ENCODE measurements around the gene SLC44A1.

SLC44A1 gene

GRCh38 chr9:105396901-105397300, 152.4 kb downstream of the SLC44A1 start:
- ATAC-seq (replicated peaks; ENCODE audit: extremely low read depth, poor library complexity, severe bottlenecking) (no peak), DNase-seq (ENCODE audit: low spot score in 2 of 2) (no peak)
- peaks cover 54% of the 10 kb centered on the region for H3K27me3 Mint-ChIP-seq
- H3K4me3 Mint-ChIP-seq: no peak overlapping the region
- H3K36me3 Mint-ChIP-seq (ENCODE audit: insufficient read depth): no peaks in the 10 kb centered on the region
- no peaks in the 10 kb centered on the region for H3K9me3 Mint-ChIP-seq
- H3K4me1 Mint-ChIP-seq: no peaks in the 10 kb centered on the region
- no peak overlapping the region for H3K27ac Mint-ChIP-seq (ENCODE audit: low read depth)

DNA sequence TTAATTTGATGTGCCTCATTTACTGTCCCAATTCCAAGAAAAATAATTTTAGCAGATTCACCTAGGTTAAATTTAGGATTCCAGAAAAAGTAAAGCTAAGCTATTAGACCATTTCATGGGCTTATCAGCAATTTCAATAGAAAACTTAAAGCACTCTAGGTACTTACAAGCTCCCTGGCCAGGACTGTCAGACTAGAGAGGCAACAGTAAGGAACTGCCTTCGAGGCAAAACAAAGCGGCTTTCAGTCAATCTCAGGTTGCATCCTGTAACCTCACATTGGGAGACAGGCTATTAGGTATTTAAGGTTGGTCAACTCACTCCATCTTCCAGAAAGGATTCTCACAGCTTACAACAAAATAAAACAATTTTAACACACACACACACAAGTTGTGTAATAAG, 154.7 kb downstream of the SLC44A1 start:
- H3K36me3 Mint-ChIP-seq (ENCODE audit: insufficient read depth): no peaks in the 10 kb centered on the region
- no peak overlapping the region for H3K27ac Mint-ChIP-seq (ENCODE audit: low read depth)
- no peak overlapping the region for H3K4me3 Mint-ChIP-seq
- ATAC-seq (replicated peaks; ENCODE audit: extremely low read depth, poor library complexity, severe bottlenecking): no peak
- peaks cover 9% of the 10 kb centered on the region for H3K4me1 Mint-ChIP-seq
- H3K27me3 Mint-ChIP-seq: peaks cover 77% of the 10 kb centered on the region
- no peak for DNase-seq (ENCODE audit: low spot score in 2 of 2)
- no peaks in the 10 kb centered on the region for H3K9me3 Mint-ChIP-seq

DNA sequence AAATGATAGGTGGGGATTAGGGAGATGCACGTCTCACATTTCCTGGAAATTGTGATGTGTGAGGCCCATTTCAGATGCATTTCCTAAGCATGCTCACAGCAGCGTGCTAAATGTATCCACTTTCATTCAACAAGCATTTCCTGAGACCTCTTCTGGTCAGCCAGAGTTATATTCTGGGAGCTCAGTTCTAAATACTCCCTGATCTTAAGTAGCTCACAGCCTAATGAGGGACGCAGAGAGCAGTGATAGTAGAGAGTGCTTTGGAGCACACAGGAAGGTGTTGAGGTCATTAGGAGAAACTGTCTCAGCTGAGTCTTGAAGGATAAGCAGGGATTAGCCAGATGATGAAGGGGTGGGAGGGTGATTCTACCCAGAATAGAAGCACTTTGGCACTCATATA, 157.2 kb downstream of the SLC44A1 start:
- peaks cover under 1% of the 10 kb centered on the region for H3K9me3 Mint-ChIP-seq
- H3K4me3 Mint-ChIP-seq: no peak overlapping the region
- peaks cover 69% of the 10 kb centered on the region for H3K27me3 Mint-ChIP-seq
- H3K36me3 Mint-ChIP-seq (ENCODE audit: insufficient read depth): peaks cover 7% of the 10 kb centered on the region
- H3K27ac Mint-ChIP-seq (ENCODE audit: low read depth): no peak overlapping the region
- ATAC-seq (replicated peaks; ENCODE audit: extremely low read depth, poor library complexity, severe bottlenecking) (no peak), DNase-seq (ENCODE audit: low spot score in 2 of 2) (no peak)
- peaks cover 27% of the 10 kb centered on the region for H3K4me1 Mint-ChIP-seq

DNA sequence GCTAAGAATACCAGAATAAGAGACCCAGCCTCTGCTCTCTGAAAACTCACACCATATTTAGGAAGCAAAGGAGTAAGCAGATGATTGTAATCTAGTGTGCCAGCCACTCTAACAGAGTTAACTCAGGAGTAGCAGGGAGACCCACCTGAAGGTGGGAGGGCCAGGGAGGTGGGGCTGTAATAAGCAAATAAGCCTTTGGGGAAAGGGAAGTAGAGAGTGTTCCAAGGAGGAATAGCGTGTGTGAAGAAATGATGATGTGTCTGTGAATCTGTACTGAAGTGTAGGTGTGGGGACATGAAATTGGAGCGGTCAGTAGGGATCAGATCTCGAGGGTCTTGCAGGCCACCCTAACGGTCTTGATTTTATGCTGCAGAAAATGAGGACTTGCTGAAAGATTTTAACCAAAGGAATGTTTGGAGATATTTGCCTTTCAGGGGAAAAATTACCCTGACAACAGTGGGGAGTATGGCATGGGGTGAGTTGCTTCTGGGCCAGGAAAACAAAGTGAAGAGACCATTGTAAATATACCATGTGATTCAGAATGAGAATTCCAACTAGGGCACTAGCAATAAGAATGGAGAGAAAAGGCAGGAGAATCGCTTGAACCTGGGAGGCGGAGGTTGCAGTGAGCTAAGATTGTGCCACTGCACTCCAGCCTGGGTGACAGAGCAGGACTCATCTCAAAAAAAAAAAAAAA, 159.2 kb downstream of the SLC44A1 start:
- DNase-seq (ENCODE audit: low spot score in 2 of 2) (no peak), ATAC-seq (replicated peaks; ENCODE audit: extremely low read depth, poor library complexity, severe bottlenecking) (no peak)
- H3K27me3 Mint-ChIP-seq: peaks cover 62% of the 10 kb centered on the region
- H3K36me3 Mint-ChIP-seq (ENCODE audit: insufficient read depth): peaks cover 7% of the 10 kb centered on the region
- H3K4me1 Mint-ChIP-seq: peaks cover 34% of the 10 kb centered on the region
- H3K4me3 Mint-ChIP-seq: no peak overlapping the region
- H3K9me3 Mint-ChIP-seq: peaks cover 6% of the 10 kb centered on the region
- H3K27ac Mint-ChIP-seq (ENCODE audit: low read depth): no peak overlapping the region

DNA sequence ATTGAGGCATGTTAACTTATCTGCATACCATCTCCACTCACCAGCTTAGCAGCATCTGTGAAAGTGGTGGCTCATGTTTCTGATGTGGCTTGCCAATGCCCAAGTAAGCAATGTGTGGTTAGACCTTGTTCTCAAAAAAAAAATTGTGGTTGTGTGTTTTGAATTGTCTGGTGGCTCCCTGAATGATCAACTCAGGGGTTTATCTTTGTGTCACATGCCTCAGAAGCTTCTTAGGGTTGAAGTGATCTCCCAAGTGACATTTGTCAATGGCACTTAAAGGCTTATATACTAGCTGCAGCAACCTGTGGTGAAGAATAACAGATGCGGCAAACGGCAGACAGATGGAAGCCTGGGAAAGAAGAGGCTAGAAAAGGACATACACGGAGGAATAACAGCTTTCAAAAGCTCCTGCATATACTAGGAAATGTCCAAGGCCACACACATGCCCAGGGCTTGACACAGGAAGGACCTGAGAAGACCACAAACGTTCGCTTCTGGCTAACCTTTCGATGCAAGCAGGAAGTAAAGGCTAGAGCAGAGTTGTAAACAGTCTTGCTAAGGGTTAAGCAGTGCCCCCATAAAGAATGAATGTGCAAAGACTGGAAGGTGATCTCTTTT, 161.2 kb downstream of the SLC44A1 start:
- Mint-ChIP-seq H3K4me3 (peak overlapping the region; percentile 63), H3K4me1 (peaks cover 34% of the 10 kb centered on the region), H3K36me3 (ENCODE audit: insufficient read depth) (peaks cover 7% of the 10 kb centered on the region), H3K27me3 (peaks cover 70% of the 10 kb centered on the region), H3K27ac (ENCODE audit: low read depth) (peak overlapping the region; percentile 72), H3K9me3 (peaks cover 6% of the 10 kb centered on the region)
- DNase-seq (ENCODE audit: low spot score in 2 of 2): peak; percentile 22 to 68
- ATAC-seq (replicated peaks; ENCODE audit: extremely low read depth, poor library complexity, severe bottlenecking): peak; percentile 93

DNA sequence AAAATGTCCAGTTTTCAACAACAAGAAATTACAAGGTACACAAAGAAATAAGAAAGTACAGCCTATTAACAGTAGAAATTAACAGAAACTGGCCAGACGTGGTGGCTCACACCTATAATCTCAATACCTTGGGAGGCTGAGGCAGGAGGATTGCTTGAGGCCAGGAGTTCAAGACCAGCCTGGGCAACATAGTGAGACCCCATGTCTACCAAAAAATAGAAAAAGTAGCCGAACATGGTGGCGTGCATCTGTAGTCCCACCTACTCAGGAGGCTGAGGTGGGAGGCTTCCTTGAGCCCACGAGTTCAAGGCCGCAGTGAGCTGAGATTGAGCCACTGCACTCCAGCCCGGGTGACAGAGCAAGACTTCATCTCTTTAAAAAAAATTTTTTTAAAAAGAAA, 161.9 kb downstream of the SLC44A1 start:
- ATAC-seq (replicated peaks; ENCODE audit: extremely low read depth, poor library complexity, severe bottlenecking) (no peak), DNase-seq (ENCODE audit: low spot score in 2 of 2) (no peak)
- Mint-ChIP-seq H3K27ac (ENCODE audit: low read depth) (no peak overlapping the region), H3K27me3 (peaks cover 71% of the 10 kb centered on the region), H3K9me3 (peaks cover 6% of the 10 kb centered on the region), H3K4me1 (peaks cover 34% of the 10 kb centered on the region), H3K36me3 (ENCODE audit: insufficient read depth) (peaks cover 7% of the 10 kb centered on the region), H3K4me3 (peak overlapping the region; percentile 63)

- no peak for ATAC-seq (replicated peaks; ENCODE audit: extremely low read depth, poor library complexity, severe bottlenecking)
- Mint-ChIP-seq H3K4me1 (peaks cover 7% of the 10 kb centered on the region), H3K36me3 (ENCODE audit: insufficient read depth) (peaks cover 5% of the 10 kb centered on the region), H3K9me3 (no peaks in the 10 kb centered on the region), H3K27ac (ENCODE audit: low read depth) (no peak overlapping the region), H3K27me3 (peaks cover 64% of the 10 kb centered on the region), H3K4me3 (no peak overlapping the region)
- DNase-seq (ENCODE audit: low spot score in 2 of 2): no peak
Measured at GRCh38 chr9:105413525-105413924, 169.1 kb downstream of the SLC44A1 start.

GRCh38 chr9:105414947-105415661, 170.7 kb downstream of the SLC44A1 start:
- Mint-ChIP-seq H3K4me1 (peaks cover 7% of the 10 kb centered on the region), H3K27ac (ENCODE audit: low read depth) (no peak overlapping the region), H3K36me3 (ENCODE audit: insufficient read depth) (peaks cover 5% of the 10 kb centered on the region), H3K27me3 (peaks cover 51% of the 10 kb centered on the region), H3K4me3 (no peak overlapping the region), H3K9me3 (no peaks in the 10 kb centered on the region)
- ATAC-seq (replicated peaks; ENCODE audit: extremely low read depth, poor library complexity, severe bottlenecking) (peak; percentile 71), DNase-seq (ENCODE audit: low spot score in 2 of 2) (peak; percentile 40 to 42)

DNA sequence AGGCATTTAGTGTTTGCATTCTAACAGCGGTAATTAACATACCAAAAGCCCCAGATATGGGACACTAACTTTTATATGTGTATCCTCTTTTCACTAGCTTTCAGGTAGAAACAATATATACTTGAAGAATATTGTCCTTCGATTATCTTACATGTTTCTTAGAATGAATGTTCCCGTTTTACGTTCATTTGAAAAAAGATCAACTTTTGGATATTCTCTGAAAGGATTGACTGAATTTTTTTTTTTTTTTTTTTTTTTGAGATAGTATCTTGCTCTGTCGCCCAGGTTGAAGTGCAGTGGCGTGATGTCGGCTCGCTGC, 171.2 kb downstream of the SLC44A1 start:
- DNase-seq (ENCODE audit: low spot score in 2 of 2) (no peak), ATAC-seq (replicated peaks; ENCODE audit: extremely low read depth, poor library complexity, severe bottlenecking) (no peak)
- Mint-ChIP-seq H3K27me3 (peaks cover 46% of the 10 kb centered on the region), H3K4me1 (peaks cover 7% of the 10 kb centered on the region), H3K9me3 (no peaks in the 10 kb centered on the region), H3K4me3 (no peak overlapping the region), H3K36me3 (ENCODE audit: insufficient read depth) (peaks cover 5% of the 10 kb centered on the region), H3K27ac (ENCODE audit: low read depth) (no peak overlapping the region)

- H3K9me3 Mint-ChIP-seq: no peaks in the 10 kb centered on the region
- peaks cover 5% of the 10 kb centered on the region for H3K36me3 Mint-ChIP-seq (ENCODE audit: insufficient read depth)
- H3K27me3 Mint-ChIP-seq: peaks cover 34% of the 10 kb centered on the region
- ATAC-seq (replicated peaks; ENCODE audit: extremely low read depth, poor library complexity, severe bottlenecking) (no peak), DNase-seq (ENCODE audit: low spot score in 2 of 2) (no peak)
- no peak overlapping the region for H3K4me3 Mint-ChIP-seq
- H3K4me1 Mint-ChIP-seq: peaks cover 7% of the 10 kb centered on the region
- H3K27ac Mint-ChIP-seq (ENCODE audit: low read depth): no peak overlapping the region
Measured at GRCh38 chr9:105416840-105417239, 172.4 kb downstream of the SLC44A1 start.

- Mint-ChIP-seq H3K27me3 (peaks cover 14% of the 10 kb centered on the region), H3K27ac (ENCODE audit: low read depth) (no peak overlapping the region), H3K4me3 (no peak overlapping the region), H3K9me3 (no peaks in the 10 kb centered on the region), H3K36me3 (ENCODE audit: insufficient read depth) (peaks cover 1% of the 10 kb centered on the region), H3K4me1 (peaks cover 7% of the 10 kb centered on the region)
- DNase-seq (ENCODE audit: low spot score in 2 of 2): no peak
- no peak for ATAC-seq (replicated peaks; ENCODE audit: extremely low read depth, poor library complexity, severe bottlenecking)
Measured at GRCh38 chr9:105418588-105419500, 174.4 kb downstream of the SLC44A1 start.

- DNase-seq (ENCODE audit: low spot score in 2 of 2) (no peak), ATAC-seq (replicated peaks; ENCODE audit: extremely low read depth, poor library complexity, severe bottlenecking) (no peak)
- Mint-ChIP-seq H3K36me3 (ENCODE audit: insufficient read depth) (peaks cover 1% of the 10 kb centered on the region), H3K4me1 (peaks cover 3% of the 10 kb centered on the region), H3K27ac (ENCODE audit: low read depth) (no peak overlapping the region), H3K27me3 (peaks cover 8% of the 10 kb centered on the region), H3K9me3 (no peaks in the 10 kb centered on the region), H3K4me3 (no peak overlapping the region)
Measured at GRCh38 chr9:105419816-105420597, 175.6 kb downstream of the SLC44A1 start.
